Liver (tissue), 9 donors: ENCODE results near the gene HIF1AN. TPM values are rescaled to one million over a fixed set of nuclear protein-coding genes. Genes with fewer than 3 reads are reported as not detected.

ENCODE experiments used
- DNase-seq: peaks from one replicate; pipeline ENCODE4 v3.0.0-alpha.2; 2017; ENCODE audit warnings: low spot score
- H3K27ac ChIP-seq, 2 donors: one replicate each; pipeline ENCODE4 v1.7.0; 2013; ENCODE audit warnings: inconsistent platforms in 2 of 2, low read length in 2 of 2, control low read depth in 1 of 2, low read depth in 1 of 2, mild to moderate bottlenecking in 1 of 2
- H3K27me3 ChIP-seq, 4 donors: one replicate each; pipeline versions ENCODE4 v1.6.1 to v1.7.0; 2013; ENCODE audit warnings: low read length in 3 of 4, inconsistent platforms in 1 of 4, mild to moderate bottlenecking in 1 of 4, moderate library complexity in 1 of 4; ENCODE audit not compliant: control insufficient read depth in 4 of 4, insufficient read depth in 4 of 4
- H3K36me3 ChIP-seq, 4 donors: one replicate each; pipeline versions ENCODE4 v1.6.1 to v1.7.0; 2013; ENCODE audit warnings: low read length in 3 of 4, mild to moderate bottlenecking in 3 of 4, low read depth in 1 of 4, moderate library complexity in 1 of 4; ENCODE audit not compliant: control insufficient read depth in 4 of 4, insufficient read depth in 3 of 4
- H3K4me1 ChIP-seq, 4 donors: one replicate each; pipeline versions ENCODE4 v1.6.1 to v1.7.0; 2013; ENCODE audit warnings: low read length in 3 of 4, mild to moderate bottlenecking in 3 of 4, moderate library complexity in 1 of 4; ENCODE audit not compliant: control insufficient read depth in 4 of 4, insufficient read depth in 4 of 4
- H3K4me3 ChIP-seq, 3 donors: one replicate each; pipeline versions ENCODE4 v1.6.1 to v1.7.0; 2013; ENCODE audit warnings: low read length in 3 of 3, control low read depth in 1 of 3, low read depth in 1 of 3, mild to moderate bottlenecking in 1 of 3
- H3K9ac ChIP-seq, 2 donors: one replicate each; pipeline ENCODE4 v1.7.0; 2013; ENCODE audit warnings: low read length in 2 of 2, mild to moderate bottlenecking in 2 of 2, moderate library complexity in 2 of 2, control low read depth in 1 of 2, low read depth in 1 of 2
- H3K9me3 ChIP-seq, 4 donors: one replicate each; pipeline versions ENCODE4 v1.6.1 to v1.7.0; 2013; ENCODE audit warnings: low read length in 3 of 4; ENCODE audit not compliant: control insufficient read depth in 4 of 4
- EGR1 ChIP-seq, 2 donors: IDR thresholded peaks; 2 replicates each; pipeline ENCODE4 v1.6.1; 2016 to 2018; ENCODE audit warnings: antibody characterized with exemption in 2 of 2, low read depth in 2 of 2
- FOXA1 ChIP-seq: IDR thresholded peaks from 2 replicates; pipeline ENCODE4 v1.6.1; 2016; ENCODE audit warnings: antibody characterized with exemption
- FOXA2 ChIP-seq: IDR thresholded peaks from 2 replicates; pipeline ENCODE4 v1.6.1; 2016; ENCODE audit warnings: antibody characterized with exemption
- GABPA ChIP-seq, 2 donors: IDR thresholded peaks in 1 of 2; conservative IDR thresholded peaks in 1 of 2; 2 replicates each; pipeline ENCODE4 v1.6.1; 2016; ENCODE audit warnings: antibody characterized with exemption in 2 of 2, mild to moderate bottlenecking in 1 of 2, moderate library complexity in 1 of 2
- HNF4A ChIP-seq, 2 donors: conservative IDR thresholded peaks; 2 replicates each; pipeline ENCODE4 v1.6.1; 2016; ENCODE audit warnings: antibody characterized with exemption in 2 of 2, mild to moderate bottlenecking in 2 of 2
- HNF4G ChIP-seq: IDR thresholded peaks from 2 replicates; pipeline ENCODE4 v1.6.1; 2016; ENCODE audit warnings: antibody characterized with exemption
- JUND ChIP-seq, 2 donors: IDR thresholded peaks; 2 replicates each; pipeline ENCODE4 v1.6.1; 2016; ENCODE audit warnings: antibody characterized with exemption in 2 of 2
- NR2F2 ChIP-seq: IDR thresholded peaks from 2 replicates; pipeline ENCODE4 v1.6.1; 2016; ENCODE audit warnings: antibody characterized with exemption
- RAD21 ChIP-seq, 2 donors: IDR thresholded peaks; 2 replicates each; pipeline ENCODE4 v1.6.1; 2016; ENCODE audit warnings: antibody characterized with exemption in 2 of 2, mild to moderate bottlenecking in 2 of 2
- RXRA ChIP-seq, 2 donors: IDR thresholded peaks; 2 replicates each; pipeline ENCODE4 v1.6.1; 2017 to 2018; ENCODE audit warnings: antibody characterized with exemption in 2 of 2, mild to moderate bottlenecking in 1 of 2
- SP1 ChIP-seq: IDR thresholded peaks from 2 replicates; pipeline ENCODE4 v1.6.1; 2018; ENCODE audit warnings: antibody characterized with exemption, mild to moderate bottlenecking
- TAF1 ChIP-seq: conservative IDR thresholded peaks from 2 replicates; pipeline ENCODE4 v1.6.1; 2016; ENCODE audit warnings: antibody characterized with exemption, mild to moderate bottlenecking
- YY1 ChIP-seq: IDR thresholded peaks from 2 replicates; pipeline ENCODE4 v1.6.1; 2016; ENCODE audit warnings: antibody characterized with exemption, mild to moderate bottlenecking
- WGBS: extraction: QIAGEN DNeasy Blood & Tissue Kit; methylation state at CpG from one replicate; pipeline ENCODE4 v1.1.7; 2013; 5-methylcytosine and 5-hydroxymethylcytosine counted together
- polyA plus RNA-seq, 2 donors: library from polyadenylated mRNA; stranded (reverse) in 1 of 2; unstranded in 1 of 2; fragments of 200-250 nt in 1 of 2; fragments of >200 nt in 1 of 2; fragmentation: Nextera tagmentation in 1 of 2; extraction: Ambion mirVana in 1 of 2; gene quantifications; one replicate each; pipeline versions ENCODE4 v1.2.1 to v1.2.3, GENCODE V29; 2013 to 2015
- total RNA-seq, 2 donors: library from RNA; depleted of rRNA; stranded (reverse); fragments of >200 nt; gene quantifications; one replicate each; pipeline ENCODE4 v1.2.3, GENCODE V29; 2014
- TF ChIP-seq, protein P1 (sequence below): fragments of 150-350 bp; IDR thresholded peaks from 2 replicates; pipeline ENCODE4 v1.5.1; 2017; ENCODE audit warnings: improper control_type of control experiment, low read depth, low read length; ENCODE audit not compliant: missing input control
- TF ChIP-seq, protein P2 (sequence below): IDR thresholded peaks from 2 replicates; pipeline ENCODE4 v1.6.1; 2016; ENCODE audit warnings: antibody characterized with exemption
- TF ChIP-seq, protein P3 (sequence below): IDR thresholded peaks from 2 replicates; pipeline ENCODE4 v1.6.1; 2016; ENCODE audit warnings: antibody characterized with exemption
- TF ChIP-seq, protein P4 (sequence below): IDR thresholded peaks from 2 replicates; pipeline ENCODE4 v1.6.1; 2016; ENCODE audit warnings: antibody characterized with exemption
- TF ChIP-seq, protein P5 (sequence below): IDR thresholded peaks from 2 replicates; pipeline ENCODE4 v1.6.1; 2016; ENCODE audit warnings: antibody characterized with exemption, mild to moderate bottlenecking
- donor health status: healthy.
- donor health status: healthy.
- donor health status: healthy.
- donor health status: healthy.
- donor health status: healthy.

Gene HIF1AN
- total and polyA plus RNA-seq, 4 donors, result 4.6 to 10.7 (median 7.5) TPM

DNA sequence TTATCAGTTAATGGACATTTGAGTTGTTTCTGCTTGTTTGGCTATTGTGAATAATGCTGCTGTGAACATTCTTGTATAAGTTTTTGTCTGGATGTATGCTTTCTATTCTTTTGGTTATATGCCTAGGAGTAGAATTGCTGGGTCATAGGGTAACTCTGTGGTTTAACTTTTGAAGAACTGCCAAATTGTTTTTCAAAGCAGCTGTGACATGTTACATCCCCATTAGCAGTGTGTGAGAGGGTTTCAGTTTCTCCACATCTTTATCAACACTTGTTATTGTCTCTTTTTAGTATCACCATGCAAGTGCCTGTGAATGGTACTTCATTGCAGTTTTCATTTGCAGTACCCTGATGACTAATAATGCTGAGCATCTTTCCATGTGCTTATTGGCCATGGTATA lies 4.0 kb upstream of the HIF1AN start:
- Histone ChIP-seq H3K36me3 (peaks cover 0 to 3% (median 3%) of the 10 kb centered on the region in 4 donors), H3K4me3 (no peak overlapping the region), H3K4me1 (peaks cover 4 to 36% (median 19%) of the 10 kb centered on the region in 4 donors), H3K27me3 (no peaks in the 10 kb centered on the region), H3K9me3 (no peaks in the 10 kb centered on the region), H3K9ac (no peak overlapping the region), H3K27ac (no peak overlapping the region)
- DNase-seq, result no peak
- TF ChIP-seq SP1, result no peak
- TF ChIP-seq NR2F2, result no peak

DNA sequence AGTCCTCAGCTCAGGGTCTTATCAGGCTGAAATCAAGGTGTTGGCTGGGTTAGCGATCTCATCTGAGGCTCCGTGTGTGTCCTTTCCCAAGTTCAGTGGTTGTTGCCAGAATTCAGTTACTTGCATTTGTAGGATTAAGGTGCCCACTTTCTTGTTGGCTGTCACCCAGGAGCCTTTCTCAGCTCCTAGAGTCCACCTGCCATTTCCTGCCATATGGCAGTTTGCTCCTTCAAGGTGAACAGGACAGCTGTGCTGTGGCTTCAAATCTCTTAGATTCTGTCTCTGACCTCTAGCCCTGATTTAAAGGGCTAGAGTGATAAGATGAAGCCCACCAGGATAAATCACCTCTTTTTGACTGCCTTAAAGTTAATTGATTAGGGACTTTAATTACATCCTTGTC lies 1.0 kb upstream of the HIF1AN start:
- no peak overlapping the region for H3K27ac ChIP-seq

More for the DNA sequence above, 1.0 kb upstream of the HIF1AN start:
- no peak for DNase-seq
- Histone ChIP-seq H3K9me3 (no peaks in the 10 kb centered on the region), H3K4me1 (peaks cover 6 to 28% (median 18%) of the 10 kb centered on the region in 4 donors), H3K36me3 (peaks cover 0 to 6% (median 5%) of the 10 kb centered on the region in 4 donors), H3K4me3 (no peak overlapping the region), H3K27me3 (no peaks in the 10 kb centered on the region), H3K9ac (no peak overlapping the region)
- no peak for TF ChIP-seq JUND (IDR thresholded peaks at IDR 0.05)
- TF ChIP-seq RAD21 (IDR thresholded peaks at IDR 0.05), result no peak
- TF ChIP-seq FOXA2, result no peak
- TF ChIP-seq, protein P1, sequence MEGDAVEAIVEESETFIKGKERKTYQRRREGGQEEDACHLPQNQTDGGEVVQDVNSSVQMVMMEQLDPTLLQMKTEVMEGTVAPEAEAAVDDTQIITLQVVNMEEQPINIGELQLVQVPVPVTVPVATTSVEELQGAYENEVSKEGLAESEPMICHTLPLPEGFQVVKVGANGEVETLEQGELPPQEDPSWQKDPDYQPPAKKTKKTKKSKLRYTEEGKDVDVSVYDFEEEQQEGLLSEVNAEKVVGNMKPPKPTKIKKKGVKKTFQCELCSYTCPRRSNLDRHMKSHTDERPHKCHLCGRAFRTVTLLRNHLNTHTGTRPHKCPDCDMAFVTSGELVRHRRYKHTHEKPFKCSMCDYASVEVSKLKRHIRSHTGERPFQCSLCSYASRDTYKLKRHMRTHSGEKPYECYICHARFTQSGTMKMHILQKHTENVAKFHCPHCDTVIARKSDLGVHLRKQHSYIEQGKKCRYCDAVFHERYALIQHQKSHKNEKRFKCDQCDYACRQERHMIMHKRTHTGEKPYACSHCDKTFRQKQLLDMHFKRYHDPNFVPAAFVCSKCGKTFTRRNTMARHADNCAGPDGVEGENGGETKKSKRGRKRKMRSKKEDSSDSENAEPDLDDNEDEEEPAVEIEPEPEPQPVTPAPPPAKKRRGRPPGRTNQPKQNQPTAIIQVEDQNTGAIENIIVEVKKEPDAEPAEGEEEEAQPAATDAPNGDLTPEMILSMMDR, result no peak
- no peak for TF ChIP-seq HNF4A (conservative IDR thresholded peaks at IDR 0.05)
- TF ChIP-seq, protein P2, sequence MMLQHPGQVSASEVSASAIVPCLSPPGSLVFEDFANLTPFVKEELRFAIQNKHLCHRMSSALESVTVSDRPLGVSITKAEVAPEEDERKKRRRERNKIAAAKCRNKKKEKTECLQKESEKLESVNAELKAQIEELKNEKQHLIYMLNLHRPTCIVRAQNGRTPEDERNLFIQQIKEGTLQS, result no peak
- TF ChIP-seq, protein P3, sequence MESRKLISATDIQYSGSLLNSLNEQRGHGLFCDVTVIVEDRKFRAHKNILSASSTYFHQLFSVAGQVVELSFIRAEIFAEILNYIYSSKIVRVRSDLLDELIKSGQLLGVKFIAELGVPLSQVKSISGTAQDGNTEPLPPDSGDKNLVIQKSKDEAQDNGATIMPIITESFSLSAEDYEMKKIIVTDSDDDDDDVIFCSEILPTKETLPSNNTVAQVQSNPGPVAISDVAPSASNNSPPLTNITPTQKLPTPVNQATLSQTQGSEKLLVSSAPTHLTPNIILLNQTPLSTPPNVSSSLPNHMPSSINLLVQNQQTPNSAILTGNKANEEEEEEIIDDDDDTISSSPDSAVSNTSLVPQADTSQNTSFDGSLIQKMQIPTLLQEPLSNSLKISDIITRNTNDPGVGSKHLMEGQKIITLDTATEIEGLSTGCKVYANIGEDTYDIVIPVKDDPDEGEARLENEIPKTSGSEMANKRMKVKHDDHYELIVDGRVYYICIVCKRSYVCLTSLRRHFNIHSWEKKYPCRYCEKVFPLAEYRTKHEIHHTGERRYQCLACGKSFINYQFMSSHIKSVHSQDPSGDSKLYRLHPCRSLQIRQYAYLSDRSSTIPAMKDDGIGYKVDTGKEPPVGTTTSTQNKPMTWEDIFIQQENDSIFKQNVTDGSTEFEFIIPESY, result no peak
- TF ChIP-seq TAF1, result no peak
- no peak for TF ChIP-seq EGR1 (IDR thresholded peaks at IDR 0.05; ENCODE audit: low read depth in 2 of 2)
- TF ChIP-seq, protein P4, sequence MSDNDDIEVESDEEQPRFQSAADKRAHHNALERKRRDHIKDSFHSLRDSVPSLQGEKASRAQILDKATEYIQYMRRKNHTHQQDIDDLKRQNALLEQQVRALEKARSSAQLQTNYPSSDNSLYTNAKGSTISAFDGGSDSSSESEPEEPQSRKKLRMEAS, result no peak
- no peak for TF ChIP-seq NR2F2
- TF ChIP-seq HNF4G, result no peak
- TF ChIP-seq YY1, result no peak
- no peak for TF ChIP-seq FOXA1
- TF ChIP-seq RXRA (IDR thresholded peaks at IDR 0.05), result no peak
- no peak for TF ChIP-seq GABPA (IDR thresholded peaks at IDR 0.05 in 1 of 2, conservative IDR thresholded peaks at IDR 0.05 in 1 of 2)
- no peak for TF ChIP-seq SP1
- TF ChIP-seq, protein P5, sequence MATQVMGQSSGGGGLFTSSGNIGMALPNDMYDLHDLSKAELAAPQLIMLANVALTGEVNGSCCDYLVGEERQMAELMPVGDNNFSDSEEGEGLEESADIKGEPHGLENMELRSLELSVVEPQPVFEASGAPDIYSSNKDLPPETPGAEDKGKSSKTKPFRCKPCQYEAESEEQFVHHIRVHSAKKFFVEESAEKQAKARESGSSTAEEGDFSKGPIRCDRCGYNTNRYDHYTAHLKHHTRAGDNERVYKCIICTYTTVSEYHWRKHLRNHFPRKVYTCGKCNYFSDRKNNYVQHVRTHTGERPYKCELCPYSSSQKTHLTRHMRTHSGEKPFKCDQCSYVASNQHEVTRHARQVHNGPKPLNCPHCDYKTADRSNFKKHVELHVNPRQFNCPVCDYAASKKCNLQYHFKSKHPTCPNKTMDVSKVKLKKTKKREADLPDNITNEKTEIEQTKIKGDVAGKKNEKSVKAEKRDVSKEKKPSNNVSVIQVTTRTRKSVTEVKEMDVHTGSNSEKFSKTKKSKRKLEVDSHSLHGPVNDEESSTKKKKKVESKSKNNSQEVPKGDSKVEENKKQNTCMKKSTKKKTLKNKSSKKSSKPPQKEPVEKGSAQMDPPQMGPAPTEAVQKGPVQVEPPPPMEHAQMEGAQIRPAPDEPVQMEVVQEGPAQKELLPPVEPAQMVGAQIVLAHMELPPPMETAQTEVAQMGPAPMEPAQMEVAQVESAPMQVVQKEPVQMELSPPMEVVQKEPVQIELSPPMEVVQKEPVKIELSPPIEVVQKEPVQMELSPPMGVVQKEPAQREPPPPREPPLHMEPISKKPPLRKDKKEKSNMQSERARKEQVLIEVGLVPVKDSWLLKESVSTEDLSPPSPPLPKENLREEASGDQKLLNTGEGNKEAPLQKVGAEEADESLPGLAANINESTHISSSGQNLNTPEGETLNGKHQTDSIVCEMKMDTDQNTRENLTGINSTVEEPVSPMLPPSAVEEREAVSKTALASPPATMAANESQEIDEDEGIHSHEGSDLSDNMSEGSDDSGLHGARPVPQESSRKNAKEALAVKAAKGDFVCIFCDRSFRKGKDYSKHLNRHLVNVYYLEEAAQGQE, result no peak
- 79% methylated on average over 2 of the region's 2 CpGs for WGBS
